Renal cortical epithelial cell (primary cell): Measurements from ENCODE around the gene ANO2. TPM values are rescaled to one million over a fixed set of nuclear protein-coding genes. Genes with fewer than 3 reads are reported as not detected.
A peak's percentile ranks its signal among the peaks of the same experiment; 100 is the strongest.

ENCODE experiments used
- DNase-seq: peaks from one replicate; pipeline ENCODE4 v3.0.0-alpha.2; 2011; ENCODE audit warnings: low read depth
- total RNA-seq: library from RNA; depleted of rRNA; stranded (reverse); fragments of >200 nt; gene quantifications from 2 replicates; pipeline ENCODE4 v1.2.3, GENCODE V29; 2014

ANO2 gene
- total RNA-seq, 1 donor from 2014 or later = 2.4 TPM

DNA sequence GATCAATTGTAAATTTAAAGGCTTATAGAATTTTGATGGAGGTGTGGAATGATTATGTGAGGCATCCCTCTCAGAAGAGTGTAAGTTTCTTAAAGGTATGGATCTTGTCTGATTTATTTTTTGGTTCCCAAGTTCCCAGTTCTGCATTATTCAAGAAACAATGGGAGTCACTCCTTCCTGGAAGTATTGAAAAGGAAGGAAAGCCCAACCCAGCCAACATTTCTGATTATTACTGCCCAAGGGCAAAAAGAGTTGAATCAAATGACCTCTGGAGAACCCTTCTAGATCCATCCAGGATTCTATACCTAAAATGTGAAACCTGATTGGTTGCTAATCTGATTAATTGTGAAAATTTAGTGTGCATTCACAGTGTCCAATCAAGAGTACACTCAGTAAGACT is 166.2 kb downstream of the ANO2 start:
- DNase-seq = no peak

DNA sequence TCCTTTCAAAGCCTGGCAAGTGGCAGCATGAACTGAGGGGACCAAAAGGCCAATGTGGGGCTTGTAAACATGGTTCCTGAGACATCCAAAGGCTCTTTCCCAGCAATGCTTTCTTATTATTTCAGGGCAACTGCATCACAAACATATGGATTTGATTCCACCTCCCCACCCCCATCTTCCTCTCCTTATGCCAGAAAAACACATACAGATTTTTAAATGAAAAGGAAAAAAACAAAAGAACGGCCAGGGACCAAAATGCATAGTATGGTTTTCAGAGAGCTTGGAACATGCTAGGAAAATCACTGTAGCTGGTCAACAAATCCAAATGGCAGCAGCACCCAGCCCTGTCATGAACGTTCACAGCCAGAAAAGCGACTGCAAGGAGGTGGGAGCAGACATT is 167.6 kb downstream of the ANO2 start:
- DNase-seq = no peak

GRCh38 chr12:5776091-5776490 is 169.0 kb downstream of the ANO2 start:
- DNase-seq = no peak

GRCh38 chr12:5773550-5773949 is 171.5 kb downstream of the ANO2 start:
- DNase-seq = no peak

DNA sequence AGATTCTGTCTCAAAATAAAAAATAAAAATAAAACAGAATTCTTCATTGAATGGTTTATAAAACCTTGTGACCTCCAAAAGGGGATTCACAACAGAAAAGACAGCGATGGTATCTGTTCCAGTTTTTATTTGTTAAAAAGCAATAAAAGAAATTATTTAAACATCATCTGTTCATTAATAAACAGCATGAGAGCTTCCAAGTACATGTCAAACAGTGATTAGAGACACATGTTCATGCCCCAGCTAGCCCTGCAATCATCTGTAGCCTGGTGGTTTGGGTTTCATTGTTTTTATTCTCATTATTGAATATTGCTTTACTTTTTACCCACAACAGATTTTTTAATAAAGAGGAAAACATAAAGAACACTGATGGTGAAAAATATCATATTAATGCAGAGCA is 173.3 kb downstream of the ANO2 start:
- no peak for DNase-seq

- no peak for DNase-seq
Measured at GRCh38 chr12:5770727-5771126, 174.3 kb downstream of the ANO2 start.

DNA sequence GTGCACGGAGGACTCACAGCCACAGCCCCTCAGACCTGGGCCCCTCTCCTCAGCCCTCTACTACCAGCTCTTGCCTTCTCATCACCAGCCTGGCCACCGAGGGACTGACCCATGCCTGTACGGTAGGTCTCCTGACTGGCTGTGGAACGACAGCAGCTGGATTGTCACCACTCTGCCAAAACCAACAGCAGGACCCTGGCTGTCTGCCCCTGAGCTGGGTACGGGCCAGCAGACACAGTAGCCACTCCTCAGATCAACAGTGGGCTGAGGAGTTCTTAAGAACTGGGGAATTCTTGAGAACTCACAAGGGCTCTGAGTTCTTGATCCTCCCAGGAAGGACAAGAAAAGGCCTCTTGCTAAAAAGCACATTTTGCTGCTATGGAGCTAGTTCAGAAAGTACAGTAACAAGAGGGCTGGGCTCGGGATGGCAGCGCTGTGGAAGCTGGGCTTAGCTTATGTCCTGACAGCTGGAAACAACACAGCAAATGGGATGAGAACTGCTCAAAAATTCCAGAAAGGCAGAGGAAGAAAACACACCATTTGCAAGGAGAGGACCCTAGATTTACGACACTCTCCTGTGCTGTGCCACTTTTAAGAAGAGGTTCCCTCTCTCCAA is 176.4 kb downstream of the ANO2 start:
- DNase-seq = no peak

DNA sequence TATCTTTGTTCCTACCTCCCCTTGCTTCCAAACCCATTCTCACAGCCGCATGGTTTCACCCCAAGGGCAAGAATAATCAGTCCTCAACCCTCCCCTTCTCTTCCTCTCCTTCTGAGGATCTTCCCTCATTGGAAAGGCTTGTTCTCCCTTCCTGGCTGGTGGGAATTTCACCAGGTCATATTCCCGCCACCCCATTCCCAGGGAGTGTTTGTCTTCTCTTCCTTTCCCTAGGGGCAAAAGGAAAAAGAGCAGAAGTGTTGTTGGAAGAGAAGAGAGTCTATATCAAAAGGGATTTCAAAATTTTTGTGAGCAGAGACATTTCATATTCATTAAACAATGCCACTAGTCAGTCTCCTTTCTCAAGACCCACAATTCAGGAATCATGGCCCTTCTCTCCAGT is 176.9 kb downstream of the ANO2 start:
- DNase-seq = no peak

- no peak for DNase-seq
Measured at GRCh38 chr12:5758347-5758746, 186.7 kb downstream of the ANO2 start.

GRCh38 chr12:5756338-5756842 is 188.7 kb downstream of the ANO2 start:
- no peak for DNase-seq

DNA sequence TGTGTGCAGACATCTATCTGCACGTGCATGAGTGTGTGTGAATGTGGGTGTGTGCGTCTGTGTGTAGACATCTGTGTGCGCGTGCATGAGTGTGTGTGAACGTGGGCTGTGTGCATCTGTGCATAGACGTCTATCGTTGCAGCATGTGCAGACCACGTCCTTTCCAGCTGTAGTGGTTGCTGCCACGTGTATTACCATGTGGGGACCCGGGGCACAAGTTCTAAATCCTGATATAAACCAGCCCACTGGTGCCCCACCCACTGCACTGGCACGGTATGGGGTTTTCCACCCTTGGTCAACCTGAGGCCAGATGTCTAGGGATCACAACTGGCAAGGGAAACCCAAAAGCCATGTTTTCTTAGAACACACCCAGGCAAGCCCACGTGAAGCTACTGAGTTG is 197.0 kb downstream of the ANO2 start:
- no peak for DNase-seq

- no peak for DNase-seq
Measured at GRCh38 chr12:5746917-5747316, 198.1 kb downstream of the ANO2 start.

DNA sequence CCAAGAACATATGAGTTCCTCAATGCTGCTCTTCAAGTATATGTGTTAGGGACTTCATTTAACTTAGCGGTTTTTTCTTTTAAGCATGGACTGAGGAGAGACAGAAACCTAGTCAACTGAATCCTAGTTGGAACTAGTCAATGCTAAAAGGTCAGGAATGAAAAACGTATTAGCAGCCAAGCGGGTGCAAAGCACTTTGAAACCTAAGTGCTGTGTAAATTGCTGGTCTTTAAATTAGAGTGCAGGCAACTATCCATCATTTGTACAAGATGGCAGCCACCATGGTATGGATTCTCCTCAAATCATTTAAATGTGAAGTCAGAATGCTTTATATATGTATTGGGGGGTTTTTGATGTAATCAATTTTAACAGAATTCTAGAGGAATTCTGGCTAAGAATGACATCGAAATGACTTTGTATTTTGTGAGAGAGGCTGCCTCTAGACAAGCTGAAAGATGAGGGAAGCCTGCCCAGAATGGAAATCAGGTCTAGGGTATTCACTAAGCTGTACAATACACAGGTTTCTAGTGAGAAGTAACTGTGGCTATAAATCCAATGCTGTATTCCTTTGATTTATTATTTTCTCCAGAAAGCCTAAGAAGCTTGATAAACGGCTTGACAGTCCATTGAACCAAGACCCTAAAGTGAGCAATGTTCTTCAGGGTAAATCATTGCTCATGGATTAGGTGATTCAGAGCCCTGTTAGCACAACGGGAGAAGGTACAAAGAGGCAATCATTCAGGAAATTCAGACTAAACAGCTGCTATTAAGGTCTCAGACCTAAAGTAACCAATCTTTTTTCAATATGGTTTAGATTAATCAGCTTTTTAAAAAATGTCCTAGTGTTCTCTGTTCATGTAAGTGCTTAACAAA is 198.8 kb downstream of the ANO2 start:
- peak; percentile 85 for DNase-seq

- DNase-seq = peak; percentile 50
Measured at GRCh38 chr12:5745251-5745888, 199.7 kb downstream of the ANO2 start.

DNA sequence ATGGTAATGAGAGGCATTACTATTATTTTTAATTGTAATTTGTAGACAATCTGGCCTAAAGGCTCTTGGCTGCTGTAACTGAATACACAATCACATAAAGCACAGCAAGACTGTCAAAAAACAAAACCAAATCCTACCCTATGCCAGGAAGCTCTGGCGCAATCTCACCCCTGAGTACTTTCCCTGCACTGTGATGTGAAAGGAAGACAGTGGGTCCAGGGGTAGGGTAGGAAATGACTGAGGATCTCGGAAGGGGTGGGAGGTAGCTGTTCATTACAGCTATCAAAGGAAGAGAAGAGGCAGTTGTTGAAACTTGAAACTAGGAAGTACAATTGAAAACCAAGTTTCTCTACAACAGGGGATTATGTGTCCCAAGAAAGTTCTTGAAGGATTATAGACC is 202.8 kb downstream of the ANO2 start:
- DNase-seq = no peak

- DNase-seq = no peak
Measured at GRCh38 chr12:5739917-5740316, 205.1 kb downstream of the ANO2 start.

- no peak for DNase-seq
Measured at GRCh38 chr12:5737778-5738177, 207.3 kb downstream of the ANO2 start.

- no peak for DNase-seq
Measured at GRCh38 chr12:5736527-5736926, 208.5 kb downstream of the ANO2 start.

- no peak for DNase-seq
Measured at GRCh38 chr12:5736016-5736415, 209.0 kb downstream of the ANO2 start.

DNA sequence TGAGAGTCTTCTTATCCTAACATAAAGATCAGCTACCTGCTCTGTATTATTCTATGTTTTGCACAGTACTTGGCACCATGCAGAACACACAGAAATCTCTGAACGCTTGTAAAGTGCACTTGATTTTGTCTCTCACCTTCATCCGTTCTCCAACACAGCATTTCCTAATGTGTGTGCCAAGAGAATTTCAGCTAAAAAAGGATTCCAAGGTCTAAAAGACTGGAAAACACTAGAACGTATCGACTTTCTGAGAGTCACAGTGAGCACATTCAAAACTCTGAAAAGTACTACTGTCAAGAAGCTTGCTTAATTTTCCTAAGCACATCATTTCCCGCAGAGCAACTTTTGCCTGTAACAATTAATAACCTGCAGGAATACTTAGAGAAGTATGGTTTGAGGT is 211.1 kb downstream of the ANO2 start:
- no peak for DNase-seq

- DNase-seq = peak; percentile 72
Measured at GRCh38 chr12:5733136-5733755, 211.8 kb downstream of the ANO2 start.

GRCh38 chr12:5730962-5731361 is 214.1 kb downstream of the ANO2 start:
- no peak for DNase-seq
